Stimulated activated CD4-positive, alpha-beta T cell treated with anti-CD3 and anti-CD28 coated beads, Interleukin-2, amount 100 ng/mL, for 48 hours (primary cell): ENCODE measurements around the gene TMEM87B.

ENCODE experiments used
- DNase-seq, 2 donors: peaks; one replicate each; pipeline ENCODE4 v3.0.0-alpha.2; 2020

The TMEM87B gene, protein sequence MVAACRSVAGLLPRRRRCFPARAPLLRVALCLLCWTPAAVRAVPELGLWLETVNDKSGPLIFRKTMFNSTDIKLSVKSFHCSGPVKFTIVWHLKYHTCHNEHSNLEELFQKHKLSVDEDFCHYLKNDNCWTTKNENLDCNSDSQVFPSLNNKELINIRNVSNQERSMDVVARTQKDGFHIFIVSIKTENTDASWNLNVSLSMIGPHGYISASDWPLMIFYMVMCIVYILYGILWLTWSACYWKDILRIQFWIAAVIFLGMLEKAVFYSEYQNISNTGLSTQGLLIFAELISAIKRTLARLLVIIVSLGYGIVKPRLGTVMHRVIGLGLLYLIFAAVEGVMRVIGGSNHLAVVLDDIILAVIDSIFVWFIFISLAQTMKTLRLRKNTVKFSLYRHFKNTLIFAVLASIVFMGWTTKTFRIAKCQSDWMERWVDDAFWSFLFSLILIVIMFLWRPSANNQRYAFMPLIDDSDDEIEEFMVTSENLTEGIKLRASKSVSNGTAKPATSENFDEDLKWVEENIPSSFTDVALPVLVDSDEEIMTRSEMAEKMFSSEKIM

DNA sequence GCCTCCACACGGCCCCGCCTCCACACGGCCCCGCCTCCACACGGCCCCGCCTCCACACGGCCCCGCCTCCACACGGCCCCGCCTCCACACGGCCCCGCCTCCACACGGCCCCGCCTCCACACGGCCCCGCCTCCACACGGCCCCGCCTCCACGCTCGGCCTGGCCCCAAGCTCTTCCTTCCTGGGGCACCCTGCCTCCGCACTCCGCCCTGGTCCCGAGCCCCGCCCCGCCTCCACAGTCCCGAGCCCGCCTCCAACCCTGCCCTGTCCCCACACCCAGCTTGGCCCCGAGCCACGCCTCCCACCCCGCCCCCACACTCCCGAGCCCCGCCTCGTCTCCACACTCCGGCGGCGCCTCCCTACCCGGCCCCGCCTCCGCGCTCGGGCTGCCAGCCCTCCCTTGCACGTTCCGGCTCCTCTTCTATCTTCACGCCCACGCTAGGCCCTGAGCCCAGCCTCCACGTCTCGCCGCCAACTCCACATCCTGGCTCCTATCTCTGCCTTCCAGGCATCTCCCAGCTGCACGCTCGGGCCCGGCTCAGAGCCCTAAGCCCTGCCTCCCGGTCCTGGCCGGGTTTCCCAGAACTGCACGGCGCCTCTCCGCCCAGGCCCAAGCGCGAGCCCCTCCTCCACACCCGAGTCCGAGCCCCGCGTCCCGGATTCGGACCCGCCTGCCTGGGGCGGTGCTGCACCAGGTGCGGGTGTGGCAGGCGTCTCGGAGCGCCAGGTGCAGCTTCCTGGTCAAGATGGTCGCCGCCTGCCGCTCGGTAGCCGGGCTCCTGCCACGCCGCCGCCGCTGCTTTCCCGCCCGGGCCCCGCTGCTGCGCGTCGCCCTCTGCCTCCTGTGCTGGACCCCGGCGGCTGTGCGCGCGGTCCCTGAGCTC, at the start of gene TMEM87B:
Gene TMEM87B (plus strand): TSS at position 423 of the 883 bp plus-strand sequence. CDS start 323 bp downstream, at position 746.
- peak; percentile 92 to 97 for DNase-seq

DNA sequence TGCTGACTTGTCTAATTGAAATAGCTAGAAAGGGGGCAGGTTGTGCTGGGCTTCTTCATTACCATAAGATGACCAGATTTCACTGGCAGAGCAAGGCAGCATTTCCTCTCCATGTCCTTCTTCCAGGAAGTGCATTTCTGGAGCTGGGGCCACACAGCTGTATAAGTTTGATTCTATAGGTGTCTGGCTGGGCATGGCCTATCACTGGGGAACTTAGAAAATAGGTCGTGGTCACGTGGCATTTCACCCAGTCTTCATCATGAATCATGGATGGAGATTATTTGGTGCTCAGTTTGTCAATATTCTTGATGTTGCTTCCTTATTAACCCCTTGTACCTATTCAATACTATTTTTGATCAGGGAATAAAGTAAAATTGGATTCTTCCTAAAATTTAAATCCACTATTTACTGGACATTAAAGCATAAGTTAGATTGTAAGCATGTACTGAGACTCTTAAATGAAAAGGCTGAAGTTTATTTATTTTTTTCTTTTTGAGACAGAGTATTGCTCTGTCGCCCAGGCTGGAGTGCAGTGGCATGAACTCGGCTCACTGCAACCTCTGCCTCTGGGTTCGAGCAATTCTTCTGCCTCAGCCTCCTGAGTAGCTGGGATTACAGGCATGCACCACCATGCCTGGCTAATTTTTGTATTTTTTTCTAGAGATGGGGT, 49.5 kb upstream of the TMEM87B start:
- DNase-seq, result no peak

DNA sequence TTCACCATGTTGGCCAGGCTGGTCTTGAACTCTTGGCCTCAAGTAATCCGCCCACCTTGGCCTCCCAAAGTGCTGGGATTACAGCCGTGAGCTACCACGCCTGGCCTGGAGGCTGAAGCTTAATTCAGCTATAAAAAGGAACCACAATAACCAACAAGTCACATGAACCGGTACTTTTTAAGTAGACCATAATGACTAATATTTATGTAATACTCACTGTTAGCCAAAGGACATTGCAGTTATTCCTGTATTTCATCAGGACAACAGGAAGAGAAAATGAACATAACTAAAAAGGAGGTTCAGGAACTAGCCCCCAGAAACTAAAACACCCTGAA, 49.0 kb upstream of the TMEM87B start:
- DNase-seq, result no peak

DNA sequence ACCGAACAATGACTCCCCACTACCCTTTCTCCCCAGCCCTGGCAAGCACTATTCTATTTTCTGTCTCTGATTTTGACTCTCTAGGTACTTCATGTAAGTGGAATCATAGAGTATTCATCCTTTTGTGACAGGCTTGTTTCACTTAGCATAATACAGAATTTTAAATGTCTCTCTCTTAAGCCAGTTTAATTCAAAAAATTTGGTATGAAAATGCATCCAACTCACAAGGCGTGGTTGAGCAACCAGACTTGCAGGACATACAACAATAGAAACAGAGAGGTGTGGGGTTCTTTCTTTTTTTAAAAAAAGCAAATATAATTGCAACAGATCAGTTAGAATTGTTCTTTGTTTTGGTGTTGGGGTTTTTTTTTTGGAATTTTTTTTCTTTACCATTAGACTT, 47.6 kb upstream of the TMEM87B start:
- no peak for DNase-seq

DNA sequence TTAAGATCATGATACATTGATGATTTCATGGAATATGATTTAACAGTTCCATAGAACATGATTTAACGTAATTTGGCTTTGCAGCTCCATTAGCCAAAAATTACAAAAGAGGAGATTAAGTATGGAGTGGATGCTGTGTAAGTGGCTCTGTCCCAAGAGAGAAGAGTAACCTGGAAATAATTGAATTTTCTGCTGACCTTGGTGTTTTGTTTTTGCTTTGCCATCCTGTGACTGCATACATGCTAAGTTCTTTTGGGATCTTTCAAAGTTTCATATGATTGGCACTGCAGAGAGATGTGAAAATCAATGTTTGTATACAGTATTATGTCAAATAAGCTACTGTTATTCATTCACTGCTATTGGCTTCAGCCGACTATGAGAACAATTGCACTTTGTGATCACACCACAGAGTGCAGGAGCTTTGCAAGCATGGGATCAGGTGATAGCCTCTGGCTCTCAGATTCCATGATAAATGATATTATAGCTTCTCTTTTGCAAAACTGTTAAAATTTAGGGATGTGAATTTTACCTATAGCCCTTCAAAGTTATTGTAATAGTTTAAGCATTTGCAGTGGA, 46.1 kb upstream of the TMEM87B start:
- DNase-seq, result no peak

DNA sequence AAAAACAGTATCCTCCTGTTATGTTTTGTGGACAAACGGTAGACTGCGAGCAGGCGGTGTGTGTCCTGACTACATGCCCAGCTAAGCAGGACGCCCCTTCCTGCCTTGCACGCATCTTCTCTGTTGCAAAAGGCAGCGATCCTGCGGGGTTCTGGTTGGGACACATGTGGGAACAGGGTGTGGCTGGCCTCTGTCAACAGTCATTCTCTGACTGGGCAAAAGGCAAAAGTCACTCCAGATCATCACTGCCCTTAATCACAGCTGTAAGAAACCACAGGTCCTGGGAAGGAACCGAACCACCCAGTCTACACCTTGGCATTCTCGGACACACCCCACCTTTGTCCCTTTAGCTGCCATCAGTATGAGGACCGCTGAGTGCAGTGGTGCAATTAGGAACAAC, 44.3 kb upstream of the TMEM87B start:
- DNase-seq, result no peak

DNA sequence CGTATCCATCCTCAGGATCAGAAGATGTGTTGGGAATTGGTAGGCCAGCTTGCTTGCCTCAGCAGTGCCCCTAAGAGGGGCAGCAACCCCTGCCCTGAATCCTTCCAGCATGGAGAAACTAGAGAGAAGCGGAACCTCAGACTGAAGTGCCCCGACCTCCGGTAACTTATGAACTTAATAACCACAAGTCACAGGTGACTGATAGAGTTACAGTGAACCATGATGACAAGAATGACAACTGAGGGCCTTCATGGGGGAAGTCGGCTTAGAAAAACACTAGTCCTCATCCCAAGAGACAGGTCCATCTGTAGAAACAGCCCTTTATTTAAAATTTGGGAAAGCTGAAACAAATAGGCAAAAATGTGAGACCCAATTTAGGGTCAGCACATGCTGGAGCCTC, 42.5 kb upstream of the TMEM87B start:
- DNase-seq, result no peak

DNA sequence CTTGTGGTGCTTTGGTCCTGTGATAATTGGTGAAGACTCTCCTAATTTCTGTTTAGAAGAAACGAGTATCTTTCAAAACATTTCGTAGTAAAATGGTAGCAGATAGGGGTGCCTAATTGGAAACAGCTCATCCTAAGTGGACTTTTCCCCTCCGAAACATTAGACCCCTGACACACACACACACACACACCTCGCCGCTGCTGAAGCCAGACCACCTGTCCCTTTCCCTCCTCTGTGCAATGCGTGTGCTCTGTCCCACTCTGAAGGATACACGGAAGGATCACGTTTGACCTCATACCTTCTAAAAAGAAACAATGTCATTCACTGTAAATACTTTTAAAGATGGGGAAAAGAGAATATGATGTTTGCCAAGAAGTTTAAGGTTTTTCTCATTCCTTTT, 36.2 kb upstream of the TMEM87B start:
- no peak for DNase-seq

DNA sequence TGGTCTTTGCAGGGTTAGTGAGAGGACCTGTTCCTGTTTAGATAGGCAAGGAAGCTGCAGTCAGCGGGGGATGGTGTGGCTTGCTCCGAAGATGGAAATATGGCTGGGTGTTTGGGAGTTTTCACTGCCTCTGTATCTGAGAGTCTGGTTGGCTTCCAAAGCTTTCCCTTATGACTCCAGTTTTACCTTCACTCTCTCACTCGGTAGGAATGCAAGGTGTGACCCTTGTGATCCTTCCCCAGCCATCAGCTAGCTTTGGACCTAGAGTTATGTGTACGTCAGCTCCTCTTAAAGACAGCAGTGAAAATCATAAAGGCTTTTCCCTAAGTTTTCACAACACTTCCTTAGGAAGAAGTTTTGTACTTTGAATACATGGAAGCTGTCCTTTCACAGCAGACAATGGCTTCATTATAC, 35.5 kb upstream of the TMEM87B start:
- DNase-seq, result no peak

DNA sequence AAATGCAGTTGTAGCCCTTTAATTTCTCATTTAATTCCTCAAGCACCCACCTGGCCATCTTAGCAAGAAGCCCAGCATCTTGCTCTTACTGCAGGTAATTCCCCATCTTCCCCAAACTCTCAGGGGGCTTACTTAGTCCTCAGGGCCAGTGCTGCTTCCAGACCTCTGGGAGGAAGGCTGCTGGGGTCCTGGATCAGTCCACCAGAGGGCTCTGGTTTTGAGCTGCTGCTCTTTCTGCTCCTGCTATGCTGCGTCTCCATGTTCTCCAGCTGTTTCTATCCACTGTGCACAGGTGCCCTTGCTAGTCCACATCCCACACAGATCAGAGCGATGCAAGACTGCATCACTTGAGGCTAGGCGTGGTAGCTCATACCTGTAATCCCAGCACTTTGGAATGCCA, 34.5 kb upstream of the TMEM87B start:
- no peak for DNase-seq

DNA sequence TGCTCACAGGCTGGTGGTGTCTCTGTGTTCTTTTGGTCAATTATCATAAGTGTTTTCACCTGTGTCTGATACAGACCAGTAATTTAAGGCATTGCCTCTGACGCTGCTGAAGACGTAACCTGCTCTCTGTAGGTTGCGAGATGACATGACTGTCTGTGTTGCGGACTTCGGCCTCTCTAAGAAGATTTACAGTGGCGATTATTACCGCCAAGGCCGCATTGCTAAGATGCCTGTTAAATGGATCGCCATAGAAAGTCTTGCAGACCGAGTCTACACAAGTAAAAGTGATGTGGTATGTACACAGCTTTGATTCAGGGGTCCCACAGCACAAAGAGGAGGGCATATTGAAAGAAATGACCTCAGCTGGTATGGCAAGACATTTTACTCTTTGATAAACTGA, 33.8 kb upstream of the TMEM87B start:
- DNase-seq, result no peak

DNA sequence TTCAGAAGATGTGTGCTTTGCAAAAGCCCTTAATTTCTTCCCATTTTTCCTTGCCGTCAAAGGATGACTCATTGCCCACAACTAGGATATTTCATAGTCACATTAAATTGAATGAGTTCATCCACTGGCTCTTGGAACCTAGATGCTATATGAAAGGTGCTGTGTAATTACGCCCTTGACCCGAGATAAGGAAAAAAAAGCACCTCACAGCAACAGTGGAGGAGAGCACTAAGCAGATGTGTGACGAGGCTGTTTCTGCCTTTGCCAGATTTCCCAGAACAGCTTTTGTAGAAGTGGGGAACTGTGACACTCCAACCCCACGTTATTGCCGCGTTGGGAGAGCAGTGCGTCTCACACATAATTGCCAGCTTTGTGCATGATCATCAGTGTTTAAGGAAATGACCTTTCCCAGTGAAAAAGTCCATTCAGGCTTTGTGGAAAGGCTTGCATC, 33.3 kb upstream of the TMEM87B start:
- DNase-seq, result no peak

DNA sequence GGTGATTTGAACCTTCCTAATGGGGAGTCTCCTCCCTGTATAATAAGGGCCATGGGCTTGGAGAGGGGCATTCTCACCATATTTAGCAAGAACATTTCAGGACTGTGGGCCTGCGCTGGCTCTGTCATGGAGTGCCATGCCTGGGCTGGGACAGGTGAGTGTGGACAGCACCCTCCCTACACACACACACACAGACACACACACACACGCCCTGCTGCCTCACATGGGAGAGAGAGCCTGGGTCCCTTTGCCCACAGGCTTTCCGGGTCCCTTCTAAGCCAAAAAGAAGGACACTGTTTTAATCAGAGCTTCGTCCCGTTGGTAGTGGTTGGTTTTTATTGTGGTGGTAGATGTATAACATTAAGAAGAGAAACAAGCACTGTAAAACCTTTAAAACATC, 31.4 kb upstream of the TMEM87B start:
- DNase-seq, result no peak

DNA sequence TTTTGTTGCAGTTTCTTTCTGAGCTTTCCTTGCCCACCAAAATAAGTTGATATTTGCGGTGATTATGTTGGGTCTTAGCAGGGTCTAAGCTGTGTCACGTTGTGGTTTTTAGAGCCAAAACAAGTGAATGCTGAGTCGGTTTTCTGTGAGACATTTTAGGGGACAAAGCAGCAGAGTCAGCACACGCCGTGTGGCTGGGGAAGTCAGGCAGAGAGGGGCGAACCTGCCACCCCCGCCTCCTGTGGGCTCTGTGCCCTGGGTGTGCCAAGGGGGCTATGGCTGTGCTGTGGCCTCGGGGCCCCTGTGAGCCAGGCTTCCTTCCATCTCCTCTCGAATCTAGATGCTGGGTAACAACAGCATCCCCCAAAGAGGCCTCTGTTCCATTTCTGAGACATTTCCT, 30.8 kb upstream of the TMEM87B start:
- no peak for DNase-seq

DNA sequence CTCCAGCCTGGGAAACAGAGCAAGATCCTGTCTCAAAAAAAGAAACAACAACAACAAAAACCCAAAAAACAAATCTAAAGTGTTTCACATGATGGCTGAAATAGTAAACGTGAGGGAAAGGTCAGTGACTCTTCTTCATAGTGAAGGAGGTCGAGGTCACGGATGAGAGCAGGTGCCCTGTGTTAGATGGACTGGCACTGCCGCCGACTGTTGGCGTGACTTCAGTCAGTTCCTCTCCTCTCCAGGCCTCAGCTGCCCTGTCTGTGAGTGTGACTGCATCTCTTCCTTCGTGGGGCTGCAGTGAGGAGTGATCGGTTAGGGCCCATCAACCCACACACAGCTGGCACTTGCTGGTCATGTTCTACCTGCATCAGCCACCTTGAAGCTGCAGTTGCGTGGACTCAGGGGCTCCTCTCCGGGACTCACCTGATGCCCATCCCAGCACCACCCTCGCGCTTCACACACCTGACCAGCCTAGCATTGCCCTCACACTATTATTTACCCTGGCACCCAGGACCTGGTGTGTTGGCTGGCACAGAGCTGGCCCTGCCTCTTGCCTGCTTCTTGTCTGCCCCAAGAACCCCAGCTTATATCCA, 30.1 kb upstream of the TMEM87B start:
- no peak for DNase-seq

DNA sequence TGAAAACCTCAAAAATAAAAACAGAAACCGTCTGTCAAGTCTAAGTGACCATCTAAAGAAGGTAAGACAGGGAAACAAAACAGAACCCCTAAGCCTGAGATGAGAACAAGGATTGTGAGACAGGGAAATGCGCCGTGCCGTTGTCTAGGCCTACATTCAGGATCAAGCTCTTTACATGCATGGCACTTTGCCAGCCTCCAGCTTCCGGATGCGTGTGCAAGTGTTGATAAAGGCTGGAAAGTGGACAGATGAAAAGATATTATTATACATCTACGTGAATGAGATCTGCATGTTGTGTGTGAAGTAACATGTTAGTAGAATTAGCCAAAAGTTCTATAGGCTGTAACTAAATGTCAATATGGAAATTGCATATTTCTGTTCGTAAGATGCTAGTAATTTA, 28.6 kb upstream of the TMEM87B start:
- no peak for DNase-seq

DNA sequence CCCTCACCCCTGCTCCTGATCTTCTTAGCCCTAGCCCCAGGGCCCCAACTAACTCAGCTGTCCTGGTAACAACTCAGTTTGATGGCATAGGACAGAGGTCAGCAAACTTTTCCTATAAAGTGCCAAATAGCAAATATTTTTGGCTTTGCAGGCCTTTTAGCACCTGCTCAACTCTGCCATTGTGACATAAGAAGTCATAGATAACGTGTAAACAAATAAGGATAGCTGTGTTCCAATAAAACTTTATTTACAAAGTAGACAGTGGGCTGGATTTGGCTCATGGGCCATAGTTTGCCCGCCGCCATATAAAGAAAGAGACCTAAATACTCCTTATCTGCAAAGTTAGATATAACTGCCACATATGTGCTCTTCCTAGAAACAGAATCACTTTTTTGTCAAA, 27.3 kb upstream of the TMEM87B start:
- DNase-seq, result no peak

DNA sequence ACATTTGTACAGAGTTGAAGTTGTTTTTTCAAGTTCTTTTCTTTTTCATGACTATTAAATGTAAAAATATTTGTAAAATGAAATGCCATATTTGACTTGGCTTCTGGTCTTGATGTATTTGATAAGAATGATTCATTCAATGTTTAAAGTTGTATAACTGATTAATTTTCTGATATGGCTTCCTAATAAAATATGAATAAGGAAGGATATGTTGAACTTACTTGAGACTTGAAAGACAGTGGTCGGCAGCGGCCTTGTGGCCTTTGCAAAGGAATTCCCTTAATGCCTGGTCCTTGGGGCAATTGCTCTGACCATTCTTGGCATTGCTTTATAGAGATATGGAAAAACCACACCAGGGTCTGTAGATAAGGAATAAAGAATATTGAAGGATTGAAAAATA, 25.9 kb upstream of the TMEM87B start:
- DNase-seq, result no peak

DNA sequence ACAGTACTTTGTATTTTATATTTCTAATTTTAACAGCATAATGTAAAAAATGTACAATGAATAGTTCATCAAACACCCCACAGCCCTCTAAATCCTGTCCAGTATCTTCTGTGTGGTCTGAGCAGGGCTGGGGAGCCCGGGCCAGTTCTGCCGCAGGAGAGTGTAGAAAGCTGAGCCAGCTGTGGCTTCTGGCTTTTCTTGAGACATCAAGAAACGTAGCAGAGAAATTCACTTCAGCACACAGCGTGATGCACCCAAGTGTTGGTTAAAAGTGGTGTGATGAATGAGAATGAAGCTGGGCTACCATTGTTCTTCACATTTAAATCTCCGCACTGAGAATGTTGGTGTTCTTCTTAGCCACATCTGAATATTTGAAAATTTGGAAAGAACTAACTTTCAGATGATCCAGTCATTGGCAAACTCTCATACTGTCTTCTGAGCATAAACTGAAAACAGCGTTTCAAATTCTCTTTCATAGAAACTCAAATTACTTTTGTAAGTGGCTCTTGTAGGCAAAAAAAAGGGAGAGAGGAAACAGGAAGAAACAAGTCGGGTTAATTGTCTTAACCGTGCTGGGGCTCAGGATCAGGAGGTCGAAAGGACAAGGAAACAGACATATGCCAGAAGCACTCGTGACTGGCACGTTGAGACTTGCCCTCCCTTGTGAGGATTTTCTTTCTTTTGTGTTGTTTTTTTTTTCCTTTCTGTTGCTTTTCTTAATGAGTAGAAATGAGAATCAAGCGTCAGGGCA, 23.4 kb upstream of the TMEM87B start:
- no peak for DNase-seq

DNA sequence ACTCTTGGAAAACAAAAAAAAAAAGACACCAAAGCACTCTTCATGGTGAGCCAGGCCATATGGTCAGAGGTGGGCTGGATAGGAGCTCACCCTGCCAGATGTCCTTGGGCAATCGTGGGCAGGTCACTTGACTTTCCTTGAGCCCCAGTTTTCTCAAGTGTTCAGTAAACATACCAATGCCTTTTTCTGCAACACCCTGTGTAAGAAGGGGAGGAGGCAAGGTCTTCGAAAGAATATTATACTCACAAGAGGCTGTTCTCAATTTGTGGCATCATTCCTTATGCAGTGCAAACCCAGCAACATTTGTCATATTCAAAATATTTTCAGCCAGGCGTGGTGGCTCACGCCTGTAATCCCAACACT, 22.9 kb upstream of the TMEM87B start:
- no peak for DNase-seq

DNA sequence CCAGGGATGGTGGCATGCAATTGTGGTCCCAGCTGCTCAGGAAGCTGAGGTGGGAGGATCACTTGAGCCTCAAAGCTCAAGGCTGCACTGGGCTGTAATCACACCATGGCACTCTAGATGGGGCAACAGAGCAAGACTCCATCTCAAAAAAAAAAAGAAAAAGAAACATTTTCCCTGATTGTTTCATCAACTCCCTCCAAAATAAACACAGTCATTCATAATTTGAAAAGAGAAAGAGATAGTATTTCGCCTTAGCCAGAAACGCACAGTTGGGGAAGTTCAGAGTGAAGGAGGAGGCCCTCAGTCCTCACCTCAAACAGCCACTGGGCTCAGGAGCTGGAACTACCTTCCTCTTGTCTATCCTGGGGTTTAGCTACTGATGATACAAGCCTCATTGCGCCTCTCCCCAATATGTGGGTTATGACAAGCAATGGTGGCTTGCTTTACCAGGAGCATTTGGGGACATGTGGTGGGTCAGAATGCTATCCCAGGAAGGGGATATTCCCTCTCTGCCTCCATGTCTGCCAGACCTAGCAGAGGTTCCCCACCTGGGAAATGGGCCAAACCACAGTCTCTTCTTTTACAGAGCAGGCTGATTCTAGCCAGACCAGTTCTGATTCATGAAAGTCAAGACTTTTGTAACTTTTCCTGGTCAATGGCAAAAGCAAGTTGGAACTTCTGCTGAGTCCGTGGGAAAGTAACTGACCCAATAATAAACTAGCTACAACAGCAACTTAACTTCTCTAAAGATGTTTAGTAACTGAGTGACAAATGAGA, 22.2 kb upstream of the TMEM87B start:
- no peak for DNase-seq
